Measurements from ENCODE around the gene SLC35E1.
"Not testable (repeated sequence)": the region's sequence is repeated elsewhere in the genome, so short reads cannot be mapped to it uniquely, and the experiment has no call there.

SLC35E1 gene

DNA sequence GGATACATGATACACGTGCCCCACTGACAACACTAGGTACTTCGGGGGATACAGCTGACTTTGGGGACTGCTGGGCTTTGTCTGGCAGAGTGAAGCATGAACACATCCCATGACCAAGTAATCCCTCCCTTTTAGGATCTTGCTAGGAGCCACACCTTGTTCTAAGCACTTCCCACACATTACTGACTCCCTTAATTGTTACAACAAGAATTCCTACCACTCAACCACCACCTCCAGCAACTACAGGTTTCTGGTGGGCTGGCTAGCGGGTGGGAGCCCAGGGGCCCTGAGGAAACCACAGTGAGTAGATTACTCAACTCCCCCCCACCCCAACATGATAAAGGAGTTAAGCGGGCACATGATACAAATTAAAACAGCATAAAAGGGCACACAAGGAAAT lies 7.2 kb upstream of the SLC35E1 start:
- DNase-seq, result no peak

DNA sequence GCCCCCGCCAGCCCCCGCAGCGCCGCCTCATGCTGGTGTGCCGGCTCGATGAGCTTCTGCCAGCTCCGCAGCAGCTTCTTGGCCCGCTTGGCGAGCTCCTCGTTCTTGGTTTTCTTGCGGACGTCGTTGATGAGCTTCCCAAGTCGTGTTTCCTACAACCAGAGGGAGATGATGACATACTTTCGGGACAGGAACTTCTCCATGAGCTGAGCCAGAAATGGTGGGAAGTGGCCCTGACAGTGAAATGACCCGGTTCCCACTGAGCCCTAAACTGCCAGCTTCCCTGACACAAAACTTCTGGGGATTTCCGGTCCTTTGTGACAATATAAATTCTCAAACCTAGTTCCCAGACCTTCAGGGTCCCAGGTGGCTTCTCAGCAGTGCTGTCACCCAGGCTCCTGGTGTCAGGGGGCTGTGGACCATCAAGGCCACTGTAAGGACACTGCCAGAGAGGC lies 5.3 kb upstream of the SLC35E1 start:
- no peak for DNase-seq

DNA sequence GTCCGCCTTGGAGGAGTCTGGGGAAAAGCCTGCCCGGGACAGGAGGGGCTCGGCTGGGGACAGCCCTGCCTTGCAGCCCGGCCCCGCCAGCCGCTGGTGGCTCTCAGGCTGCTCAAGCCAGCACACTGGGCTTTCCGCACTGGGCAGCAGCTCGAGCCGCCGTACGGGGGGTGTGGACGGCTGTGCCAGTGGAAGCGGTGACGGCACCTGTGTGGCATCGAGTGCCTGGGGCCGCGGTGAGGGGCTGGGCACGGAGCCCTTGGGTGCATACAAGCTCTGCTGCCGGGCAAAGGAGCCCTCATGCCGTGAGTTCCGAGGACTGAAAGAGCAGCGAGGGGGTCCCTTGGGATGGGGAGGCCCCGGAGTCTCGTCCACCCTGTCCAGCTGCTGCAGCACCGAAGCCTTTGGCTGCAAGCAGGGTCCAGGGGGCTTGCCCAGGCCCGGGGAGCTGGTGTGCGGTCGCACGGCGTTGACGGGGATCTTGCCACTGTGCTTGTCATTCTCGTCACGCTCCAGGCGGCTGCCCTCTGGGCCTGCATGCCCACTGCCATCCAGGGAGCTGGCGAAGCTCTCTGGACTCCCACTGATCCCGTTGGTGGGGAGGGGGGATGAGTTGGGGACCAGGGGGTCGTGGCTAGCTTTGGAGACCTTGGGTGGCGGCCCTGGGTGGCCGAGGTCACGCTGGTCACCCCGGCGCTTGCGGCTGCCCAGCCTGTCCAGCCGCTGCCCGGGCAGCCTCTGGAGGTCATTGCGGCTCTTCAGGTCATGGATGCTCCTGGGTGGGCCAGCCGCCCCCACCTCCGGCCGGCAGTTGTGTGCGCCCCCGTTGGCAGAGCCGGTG lies 4.7 kb upstream of the SLC35E1 start:
- DNase-seq, result no peak

DNA sequence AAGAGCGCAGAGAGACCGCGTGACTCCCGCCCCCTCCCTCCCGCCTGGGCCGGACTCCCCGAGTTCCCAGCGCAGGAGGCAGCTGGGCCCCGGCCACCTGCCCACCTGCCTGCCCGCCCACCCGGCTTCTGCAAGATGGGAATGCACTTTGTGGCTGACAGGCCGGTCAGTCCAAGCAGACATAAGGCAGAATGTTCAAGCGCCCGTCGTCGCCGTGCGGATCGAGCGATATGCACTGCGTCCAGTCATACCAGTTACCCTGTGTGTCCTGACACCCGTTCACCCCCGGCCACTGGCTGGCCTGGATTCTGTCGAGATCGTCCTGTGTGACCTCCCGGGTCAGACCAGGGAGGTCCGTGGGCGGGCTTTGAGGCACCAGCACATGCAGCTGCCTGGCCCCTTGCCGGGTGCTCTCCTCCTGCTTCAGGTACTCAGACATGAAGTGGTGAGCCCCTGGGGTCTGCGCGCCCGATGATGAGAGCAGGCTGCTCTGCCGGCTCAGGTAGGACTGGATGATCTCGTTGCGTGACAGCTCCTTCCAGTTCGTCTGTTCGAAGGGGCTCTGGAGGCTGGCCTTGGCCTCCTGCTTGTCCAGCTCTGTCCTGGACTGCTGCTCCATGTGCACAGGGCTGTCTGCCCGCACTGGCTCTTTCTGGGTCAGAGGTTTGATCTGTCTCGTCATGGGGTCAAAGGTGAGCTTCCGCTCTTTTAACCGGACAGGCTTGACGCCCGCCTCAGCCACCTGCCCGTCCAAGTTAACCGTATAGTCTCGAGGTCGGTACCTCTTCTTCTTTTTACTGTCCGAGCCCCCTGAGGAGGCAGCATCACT lies 3.9 kb upstream of the SLC35E1 start:
- no peak for DNase-seq

DNA sequence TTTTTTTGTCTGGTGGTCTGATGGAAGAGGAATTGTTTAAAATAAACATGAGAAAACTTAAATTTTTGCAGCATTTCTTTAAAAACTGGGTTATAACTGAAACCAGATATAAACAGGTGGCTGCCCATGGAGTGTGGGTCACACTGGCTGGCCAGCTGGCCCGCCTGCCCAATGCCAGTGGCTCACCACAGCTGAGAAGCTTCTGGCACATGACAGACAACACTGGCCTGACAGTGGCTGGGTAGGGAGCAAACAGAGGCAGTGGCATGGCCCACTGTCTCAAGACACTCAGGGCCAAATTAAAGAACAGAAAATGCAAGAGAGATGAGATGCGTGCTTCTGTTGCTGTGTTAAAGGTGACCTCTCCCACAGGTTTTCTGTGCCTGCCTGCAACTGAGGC lies 3.1 kb upstream of the SLC35E1 start:
- DNase-seq, result no peak

DNA sequence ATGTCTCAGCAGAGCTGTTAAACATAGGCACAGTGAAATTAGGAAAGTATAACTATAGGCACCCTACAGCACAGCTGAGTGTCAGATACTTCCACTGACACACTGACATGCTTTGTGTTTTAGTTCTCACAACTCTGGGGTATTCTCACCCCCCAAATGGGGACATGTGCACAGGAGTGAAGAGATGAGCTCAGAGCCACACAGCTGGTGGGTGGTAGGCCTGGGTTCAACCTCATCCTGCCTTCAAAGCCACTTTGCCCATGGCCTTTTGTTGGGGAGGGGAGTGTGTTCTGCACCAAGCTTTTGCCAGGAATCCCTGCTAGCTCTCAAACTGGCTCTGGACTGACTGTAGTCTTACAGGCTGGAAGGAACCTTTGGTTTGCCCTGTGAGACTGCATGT lies 1.7 kb upstream of the SLC35E1 start:
- no peak for DNase-seq

DNA sequence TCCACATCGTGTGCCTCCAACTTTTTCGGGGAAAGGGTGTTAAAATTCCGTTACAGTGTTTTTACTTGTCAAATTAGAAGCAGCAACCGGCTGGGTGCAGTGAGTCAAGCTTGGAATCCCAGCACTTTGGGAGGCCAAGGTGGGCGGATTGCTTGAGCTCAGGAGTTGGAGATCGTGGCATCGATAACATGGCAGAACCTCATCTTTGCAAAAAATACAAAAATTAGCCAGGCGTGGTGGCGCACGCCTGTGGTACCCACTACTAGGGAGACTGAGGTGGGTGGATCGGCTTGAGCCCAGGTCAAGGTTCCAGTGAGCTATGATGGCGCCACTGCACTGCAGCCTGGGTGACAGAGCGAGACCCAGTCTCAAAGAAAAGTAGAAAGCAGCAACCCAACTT lies 1.1 kb upstream of the SLC35E1 start:
- no peak for DNase-seq

DNA sequence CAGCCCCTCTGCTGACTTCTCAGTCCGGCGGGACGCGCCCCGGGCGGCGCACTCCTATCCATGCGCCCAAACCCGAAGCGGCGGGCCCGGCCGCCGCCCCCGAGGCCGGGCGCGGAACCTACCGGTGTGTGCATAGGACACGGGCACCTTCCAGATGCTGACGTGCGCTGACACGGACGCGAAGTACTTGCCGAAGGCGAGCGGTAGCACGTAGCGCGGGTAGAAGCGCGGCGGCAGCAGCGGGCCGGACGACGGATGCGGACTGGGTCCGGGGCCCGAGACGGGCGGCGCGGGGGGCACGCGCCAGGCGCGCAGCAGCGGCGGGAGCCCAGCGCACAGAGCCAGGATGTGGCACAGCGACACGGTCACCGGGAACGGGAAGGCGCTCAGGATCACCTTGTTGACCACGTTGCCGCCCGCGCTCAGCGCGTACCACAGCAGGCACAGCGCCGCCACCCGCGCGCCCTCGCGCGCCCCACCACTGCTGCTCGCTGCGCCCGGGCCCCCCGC lies 338 bp downstream of the SLC35E1 start:
- DNase-seq, result no peak

DNA sequence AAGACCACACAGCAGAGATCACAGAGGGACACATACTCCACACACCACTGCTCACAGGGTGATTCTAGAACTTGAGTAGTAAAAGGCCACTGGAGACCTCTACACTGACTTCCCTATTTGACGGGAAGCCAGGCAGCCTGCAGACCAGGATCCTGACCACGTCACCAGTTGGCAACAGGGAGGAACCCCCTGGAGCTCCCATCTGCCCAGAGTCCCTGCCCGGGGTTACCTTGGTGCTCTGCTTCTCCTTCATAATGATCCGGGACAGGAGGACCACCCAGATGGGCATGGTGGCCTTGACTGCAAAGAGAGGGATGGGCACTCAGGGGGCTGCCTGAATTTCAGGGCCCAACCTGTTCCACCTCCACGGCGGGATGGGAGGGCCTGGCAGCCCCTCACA lies 932 bp downstream of the SLC35E1 start:
- no peak for DNase-seq

DNA sequence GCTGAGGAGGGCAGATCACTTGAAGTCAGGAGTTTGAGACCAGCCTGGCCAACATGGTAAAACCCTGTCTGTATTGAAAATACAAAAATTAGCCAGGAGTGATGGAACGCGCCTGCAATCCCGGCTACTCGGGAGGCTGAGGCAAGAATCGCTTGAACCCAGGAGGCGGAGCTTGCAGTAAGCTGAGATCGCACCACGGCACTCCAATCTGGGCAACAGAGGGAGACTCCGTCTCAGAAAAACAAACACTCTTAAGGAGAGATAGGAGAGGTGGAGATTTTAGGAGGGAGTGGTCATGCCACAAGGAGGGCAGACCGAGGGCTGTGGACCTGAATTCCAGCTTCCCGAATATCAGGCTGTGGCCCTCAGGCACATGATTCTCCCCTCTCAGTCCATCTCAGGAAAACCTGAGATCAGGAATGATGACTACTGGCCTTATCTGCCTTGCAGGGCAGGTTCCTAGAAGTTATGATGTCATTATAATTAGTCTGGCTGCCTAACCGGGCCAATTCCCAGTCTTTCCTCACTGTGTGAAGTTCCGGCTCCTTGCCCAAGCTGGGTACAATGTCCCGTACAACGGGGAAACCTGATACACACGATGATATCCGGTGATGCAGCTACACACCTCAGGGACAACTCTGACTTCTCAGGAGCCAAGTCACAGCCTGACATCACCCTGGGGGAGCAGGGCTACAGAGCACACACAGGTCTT lies 2.5 kb downstream of the SLC35E1 start:
- DNase-seq, result no peak

DNA sequence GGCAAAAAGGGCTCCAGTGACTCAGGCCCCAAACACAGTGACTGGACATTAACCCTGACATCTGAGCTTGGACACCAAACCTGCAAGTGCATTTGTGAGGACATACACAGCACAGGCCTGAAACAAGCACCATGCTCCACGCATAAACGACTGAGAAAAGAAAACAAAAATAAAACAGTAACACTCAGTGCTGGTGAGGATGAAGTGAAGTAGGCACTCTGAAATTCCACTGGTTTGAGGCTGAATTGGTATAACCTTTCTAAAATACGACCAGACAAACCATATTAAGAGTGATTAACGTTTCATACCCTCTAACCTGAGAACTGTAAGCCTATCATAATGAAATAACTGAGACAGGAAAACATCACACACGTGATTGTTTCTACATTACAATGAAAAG lies 5.5 kb downstream of the SLC35E1 start:
- no peak for DNase-seq

DNA sequence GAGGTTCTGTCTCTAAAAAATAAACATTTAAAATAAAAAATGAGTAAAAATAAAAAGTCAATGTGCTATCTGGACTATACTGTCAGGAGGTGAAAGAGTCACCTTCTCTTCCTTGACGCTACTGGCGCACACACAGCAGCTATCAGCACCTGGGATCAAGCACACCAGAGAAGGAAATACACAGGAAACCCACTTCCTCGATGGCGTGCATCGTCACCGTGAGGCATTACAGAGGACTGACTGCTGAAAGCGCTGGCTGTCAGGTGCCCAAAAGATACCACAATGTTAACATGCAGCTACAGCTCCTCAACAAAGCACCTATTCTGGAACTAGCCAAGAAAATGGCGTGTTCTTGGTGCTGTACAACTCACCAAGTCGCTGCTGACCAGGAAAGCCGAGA lies 6.1 kb downstream of the SLC35E1 start:
- no peak for DNase-seq

DNA sequence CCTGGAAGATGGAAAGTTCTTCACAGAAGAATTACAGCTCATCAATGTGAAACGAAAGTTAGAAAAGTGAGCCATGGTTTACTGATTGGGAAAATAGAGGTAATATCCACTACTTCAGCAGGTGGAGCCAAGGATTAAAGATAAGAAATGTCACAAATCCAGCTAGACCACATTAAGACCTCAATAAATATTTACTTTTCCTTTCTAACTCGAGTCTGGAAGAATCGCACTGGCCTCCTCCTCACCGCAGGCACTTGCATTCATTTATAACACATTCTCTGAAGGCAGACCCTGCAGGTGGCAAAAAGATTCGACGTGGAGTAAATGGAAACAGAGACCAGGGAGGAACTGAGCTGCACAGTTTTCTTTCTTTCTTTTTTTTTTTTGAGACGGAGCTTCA lies 7.4 kb downstream of the SLC35E1 start:
- DNase-seq, result no peak

DNA sequence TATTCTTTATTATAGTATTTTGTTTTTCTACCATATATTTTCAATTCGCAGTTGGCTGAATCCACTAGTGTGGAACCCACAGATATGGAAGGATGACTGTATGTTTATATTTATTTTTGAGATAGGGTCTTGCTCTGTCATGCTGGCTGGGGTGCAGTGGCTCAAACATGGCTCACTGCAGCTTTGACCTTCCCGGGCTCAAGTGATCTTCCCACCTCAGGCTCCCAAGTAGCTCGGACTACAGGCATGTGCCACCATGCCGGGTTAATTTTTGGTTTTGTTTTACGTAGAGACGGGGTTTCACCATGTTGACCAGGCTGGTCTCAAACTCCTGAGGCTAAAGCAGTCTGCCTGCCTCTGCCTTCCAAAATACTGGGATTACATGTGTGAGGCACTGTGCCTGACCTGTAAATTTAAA lies 9.6 kb downstream of the SLC35E1 start:
- DNase-seq, result no peak

DNA sequence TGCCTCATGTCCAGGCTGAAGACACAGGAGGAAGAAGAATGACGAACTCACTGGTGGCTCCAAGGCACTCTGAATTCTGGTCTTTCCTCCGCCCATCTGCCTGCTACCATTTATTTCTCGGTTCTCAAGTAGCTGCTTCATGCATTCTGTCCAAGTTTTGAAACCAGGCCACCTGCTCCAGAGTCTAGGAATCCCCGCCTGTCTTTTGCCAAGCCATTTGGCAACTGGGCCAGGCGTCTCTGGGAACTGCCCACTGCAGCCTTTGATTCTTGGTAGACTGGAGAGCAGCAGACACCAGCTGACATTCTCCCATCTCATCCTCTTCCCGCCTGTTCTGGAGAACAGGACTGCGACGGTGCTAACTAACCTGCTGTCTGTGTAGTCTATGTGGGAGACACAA lies 10.8 kb downstream of the SLC35E1 start:
- no peak for DNase-seq

DNA sequence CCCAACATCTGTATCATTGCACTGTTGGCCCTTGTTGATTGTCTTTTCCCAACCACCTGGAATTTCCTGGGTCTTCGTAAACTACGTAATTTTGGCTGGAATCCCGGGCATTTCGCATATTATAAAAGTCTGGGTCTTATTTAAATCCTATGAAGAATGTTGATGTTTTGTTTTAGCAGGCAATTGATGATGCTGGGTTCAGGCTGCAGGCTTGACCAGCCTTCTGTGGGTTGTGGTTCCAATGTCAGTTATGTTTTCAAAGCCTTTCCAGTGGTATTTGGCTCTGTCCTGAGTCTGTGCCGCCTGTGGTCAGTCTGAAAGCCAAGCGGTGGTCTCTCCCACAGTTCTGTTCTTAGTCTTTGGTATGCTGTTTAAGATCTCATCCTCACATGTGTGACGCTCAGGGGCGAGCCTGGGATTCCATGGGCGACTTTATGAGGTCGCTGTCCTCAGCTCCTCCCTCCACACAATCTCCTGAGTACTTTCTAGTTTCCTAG lies 12.4 kb downstream of the SLC35E1 start:
- DNase-seq, result no peak

DNA sequence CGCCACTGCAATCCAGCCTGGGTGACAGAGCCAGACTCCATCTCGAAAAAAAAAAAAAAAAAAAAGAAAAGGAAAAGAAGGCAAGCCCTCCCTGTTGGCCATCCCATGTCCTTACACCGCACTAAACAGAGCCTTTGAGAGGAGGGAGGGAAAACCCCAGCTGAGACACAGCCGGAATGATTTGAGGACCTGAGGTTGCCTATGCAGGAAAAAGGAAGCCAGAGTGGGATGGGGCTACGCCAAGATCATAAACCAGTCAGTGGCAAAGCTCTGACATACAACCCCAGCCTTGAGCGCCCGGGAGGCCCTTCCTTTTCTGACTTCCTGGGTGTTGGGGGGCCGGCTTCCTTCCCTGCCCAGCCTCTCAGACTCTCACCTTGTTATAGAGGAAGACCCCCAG lies 17.4 kb downstream of the SLC35E1 start:
- no peak for DNase-seq

DNA sequence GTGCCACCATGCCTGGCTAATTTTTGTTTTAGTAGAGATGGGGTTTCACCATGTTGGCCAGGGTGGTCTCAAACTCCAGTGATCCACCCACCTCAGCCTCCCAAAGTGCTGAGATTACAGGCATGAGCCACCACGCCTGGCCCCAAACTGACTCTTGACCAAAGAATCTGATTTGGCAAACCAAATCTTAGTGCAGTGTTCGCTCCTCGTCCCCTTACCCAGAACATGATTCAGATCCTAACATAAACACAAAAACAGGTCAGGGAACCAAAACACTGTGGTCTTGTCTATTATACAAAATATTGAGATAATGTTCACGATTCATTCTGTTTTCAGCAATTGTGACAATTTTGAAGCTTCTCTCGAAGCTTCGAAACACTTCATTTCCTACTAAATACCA lies 20.3 kb downstream of the SLC35E1 start:
- DNase-seq, result not testable (repeated sequence)

DNA sequence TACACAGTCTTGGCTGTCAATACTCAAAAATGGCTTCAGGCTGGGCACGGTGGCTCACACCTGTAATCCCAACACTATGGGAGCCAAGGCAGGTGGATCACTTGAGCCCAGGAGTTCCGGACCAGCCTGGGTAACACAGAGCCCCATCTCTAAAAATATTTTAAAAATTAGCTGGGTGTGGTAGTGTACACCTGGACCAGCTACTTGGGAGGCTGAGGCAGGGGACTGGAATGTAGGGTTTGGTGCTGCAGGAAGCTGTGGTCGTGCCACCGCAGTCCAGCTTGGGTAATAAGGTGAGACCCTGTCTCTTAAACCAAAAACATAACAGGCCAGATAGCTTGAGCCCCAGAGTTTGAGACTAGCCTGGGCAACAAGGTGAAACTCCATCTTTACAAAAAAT lies 23.3 kb downstream of the SLC35E1 start:
- DNase-seq, result no peak

DNA sequence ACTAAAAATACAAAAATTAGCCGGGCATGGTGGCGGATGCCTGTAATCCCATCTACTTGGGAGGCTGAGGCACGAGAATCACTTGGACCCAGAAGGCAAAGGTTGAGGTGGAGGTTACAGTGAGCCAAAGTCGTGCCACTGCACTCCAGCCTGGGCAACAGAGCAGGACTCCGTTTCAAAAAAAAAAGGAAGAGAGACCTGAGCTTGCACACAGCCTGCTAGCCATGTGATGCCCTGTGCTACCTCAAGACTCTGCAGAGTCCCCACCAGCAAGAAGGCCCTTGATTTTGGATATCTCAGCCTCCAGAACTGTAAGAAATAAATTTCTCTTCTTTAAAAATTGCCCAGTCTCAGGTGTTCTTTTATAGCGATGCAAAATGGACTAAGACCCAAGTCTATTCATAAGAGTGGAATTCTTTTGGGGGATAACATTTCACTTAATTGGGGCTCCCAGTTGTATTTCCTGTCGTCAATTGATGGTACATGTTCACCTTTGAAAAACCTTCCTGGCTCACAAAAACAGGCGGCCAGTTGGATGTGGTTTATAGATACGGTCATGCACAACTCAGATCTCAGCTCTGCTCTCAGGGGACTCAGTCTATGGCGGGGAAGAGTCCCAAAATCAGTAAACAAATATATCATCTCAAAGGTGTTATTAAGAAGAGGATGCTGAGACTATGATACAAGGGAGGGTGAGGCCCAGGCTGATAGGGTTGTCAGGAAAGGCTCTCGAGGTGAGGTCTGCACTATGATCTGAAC lies 27.6 kb downstream of the SLC35E1 start:
- DNase-seq, result no peak

DNA sequence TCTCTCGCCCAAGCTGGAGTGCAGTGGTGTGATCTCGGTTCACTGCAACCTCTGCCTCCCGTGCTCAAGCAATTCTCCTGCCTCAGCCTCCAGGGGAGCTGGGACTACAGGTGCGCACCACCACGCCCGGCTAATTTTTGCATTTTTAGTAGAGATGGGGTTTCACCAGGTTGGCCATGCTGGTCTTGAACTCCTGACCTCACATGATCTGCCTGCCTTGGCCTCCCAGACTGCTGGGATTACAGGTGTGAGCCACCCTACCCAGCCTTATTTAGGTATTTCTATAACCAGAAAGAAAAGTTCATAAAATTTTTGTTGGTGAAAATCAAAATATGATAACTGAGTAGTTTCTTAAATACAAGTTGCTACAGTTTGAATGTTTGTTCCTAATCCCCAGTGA lies 28.5 kb downstream of the SLC35E1 start:
- DNase-seq, result not testable (repeated sequence)

DNA sequence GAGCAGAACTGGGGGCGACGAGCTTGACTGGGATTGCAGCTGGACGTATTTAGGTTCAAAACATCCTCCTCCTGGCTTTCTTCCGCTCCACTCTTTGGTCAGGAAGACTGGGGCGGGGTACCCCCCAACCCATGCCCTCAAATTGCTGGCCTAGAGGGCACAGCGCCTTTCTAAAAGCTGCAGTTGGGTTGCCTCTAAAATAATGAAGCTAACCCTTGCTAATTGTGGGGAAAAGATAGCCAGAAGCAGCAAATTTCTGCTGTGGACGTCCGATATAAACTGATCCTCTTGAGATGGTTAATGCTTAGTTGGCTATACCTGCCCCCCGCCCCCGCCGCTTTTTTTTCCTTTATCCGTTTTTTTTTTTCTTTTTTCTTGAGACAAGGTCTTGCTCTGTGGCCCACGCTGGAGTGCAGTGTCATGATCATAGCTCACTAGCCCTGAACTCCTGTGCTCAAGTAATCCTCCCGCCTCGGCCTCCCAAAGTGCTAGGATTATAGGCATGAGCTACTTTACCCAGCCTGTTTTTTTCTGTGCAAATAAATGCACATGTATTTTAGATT lies 29.2 kb downstream of the SLC35E1 start:
- DNase-seq, result no peak

Data from NCI-H1436 (cell line).